ENCODE results near the gene FFAR2. TPM values are rescaled to one million over a fixed set of nuclear protein-coding genes. Genes with fewer than 3 reads are reported as not detected.

FFAR2 gene
- total and polyA plus RNA-seq, 2 donors from 2014 or later, result 0.22 TPM; not detected in 1

DNA sequence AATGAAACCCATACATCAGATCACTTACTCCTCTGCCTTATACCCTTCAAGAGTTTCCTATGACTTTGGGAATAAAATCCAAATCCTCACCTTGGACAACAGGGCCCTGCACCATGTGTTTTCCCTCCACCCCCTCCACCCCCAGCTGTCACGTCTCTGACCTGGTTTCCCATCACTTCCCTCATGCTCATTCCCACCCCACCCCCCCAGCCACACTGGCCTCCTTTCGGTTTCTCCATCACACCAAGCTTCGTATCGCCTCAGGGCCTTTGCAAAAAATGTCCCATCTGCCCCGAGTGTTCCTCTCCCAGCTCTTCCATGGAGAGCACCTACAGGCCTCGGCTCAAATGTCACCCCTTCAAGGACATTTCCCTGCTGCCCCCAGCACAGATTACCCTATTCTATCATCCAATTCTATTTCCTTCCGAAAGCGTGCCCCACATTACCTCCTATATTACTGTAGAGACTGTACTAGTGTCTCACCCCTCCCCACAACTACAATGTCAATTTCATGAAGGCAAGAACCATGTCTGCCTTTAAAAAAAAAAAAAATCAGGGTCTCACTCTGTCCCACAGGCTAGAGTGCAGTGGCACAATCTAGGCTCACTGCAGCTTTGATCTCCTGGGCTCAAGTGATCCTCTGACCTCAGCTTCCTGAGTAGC, 16.8 kb upstream of the FFAR2 start:
- Histone ChIP-seq H3K36me3 (ENCODE audit: control insufficient read depth in 2 of 3, insufficient read depth in 3 of 3, low read length in 3 of 3) (no peaks in the 10 kb centered on the region), H3K27me3 (ENCODE audit: control insufficient read depth, insufficient read depth, low read length) (no peaks in the 10 kb centered on the region), H3K9me3 (ENCODE audit: control insufficient read depth in 2 of 3, insufficient read depth in 1 of 3, low read length in 3 of 3) (no peaks in the 10 kb centered on the region), H3K4me1 (ENCODE audit: control insufficient read depth in 2 of 3, insufficient read depth in 2 of 3, low read depth in 1 of 3, low read length in 3 of 3) (peaks cover 0 to 7% (median 3%) of the 10 kb centered on the region in 3 donors), H3K9ac (ENCODE audit: low read length in 3 of 3) (no peak overlapping the region), H3K4me3 (ENCODE audit: low read length in 3 of 3) (no peak overlapping the region), H3K27ac (ENCODE audit: low read depth in 2 of 2, low read length in 2 of 2) (no peak overlapping the region)
- intact Hi-C loops (cut with DNase I), result no loop called here
- TF ChIP-seq, protein P1, sequence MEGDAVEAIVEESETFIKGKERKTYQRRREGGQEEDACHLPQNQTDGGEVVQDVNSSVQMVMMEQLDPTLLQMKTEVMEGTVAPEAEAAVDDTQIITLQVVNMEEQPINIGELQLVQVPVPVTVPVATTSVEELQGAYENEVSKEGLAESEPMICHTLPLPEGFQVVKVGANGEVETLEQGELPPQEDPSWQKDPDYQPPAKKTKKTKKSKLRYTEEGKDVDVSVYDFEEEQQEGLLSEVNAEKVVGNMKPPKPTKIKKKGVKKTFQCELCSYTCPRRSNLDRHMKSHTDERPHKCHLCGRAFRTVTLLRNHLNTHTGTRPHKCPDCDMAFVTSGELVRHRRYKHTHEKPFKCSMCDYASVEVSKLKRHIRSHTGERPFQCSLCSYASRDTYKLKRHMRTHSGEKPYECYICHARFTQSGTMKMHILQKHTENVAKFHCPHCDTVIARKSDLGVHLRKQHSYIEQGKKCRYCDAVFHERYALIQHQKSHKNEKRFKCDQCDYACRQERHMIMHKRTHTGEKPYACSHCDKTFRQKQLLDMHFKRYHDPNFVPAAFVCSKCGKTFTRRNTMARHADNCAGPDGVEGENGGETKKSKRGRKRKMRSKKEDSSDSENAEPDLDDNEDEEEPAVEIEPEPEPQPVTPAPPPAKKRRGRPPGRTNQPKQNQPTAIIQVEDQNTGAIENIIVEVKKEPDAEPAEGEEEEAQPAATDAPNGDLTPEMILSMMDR (IDR thresholded peaks at IDR 0.05; ENCODE audit: borderline replicate concordance, extremely low read depth, insufficient read depth), result no peak
- no peak for FAIRE-seq
- DNase-seq, result no peak

DNA sequence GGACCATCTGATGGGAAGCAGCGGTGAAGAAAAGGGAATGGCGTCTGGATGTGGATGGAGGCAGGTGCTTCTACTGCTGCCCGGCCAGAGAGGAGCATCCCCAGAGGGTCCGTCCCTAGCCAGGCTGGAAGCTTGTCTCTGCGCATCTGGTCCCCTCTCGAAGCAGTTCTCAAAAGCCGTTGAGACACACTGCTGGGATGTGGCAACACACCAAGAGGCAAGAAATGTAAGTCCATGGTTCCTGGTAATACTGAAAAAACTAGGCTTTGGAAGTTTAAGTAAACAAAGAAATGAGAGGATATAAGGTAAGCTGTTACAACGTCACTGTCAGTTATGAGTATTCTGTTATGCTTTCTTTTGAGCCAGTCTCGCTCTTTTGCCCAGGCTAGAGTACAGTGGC, 15.1 kb upstream of the FFAR2 start:
- Histone ChIP-seq H3K36me3 (ENCODE audit: control insufficient read depth in 2 of 3, insufficient read depth in 3 of 3, low read length in 3 of 3) (no peaks in the 10 kb centered on the region), H3K27me3 (ENCODE audit: control insufficient read depth, insufficient read depth, low read length) (no peaks in the 10 kb centered on the region), H3K27ac (ENCODE audit: low read depth in 2 of 2, low read length in 2 of 2) (no peak overlapping the region), H3K4me3 (ENCODE audit: low read length in 3 of 3) (no peak overlapping the region), H3K9ac (ENCODE audit: low read length in 3 of 3) (no peak overlapping the region), H3K4me1 (ENCODE audit: control insufficient read depth in 2 of 3, insufficient read depth in 2 of 3, low read depth in 1 of 3, low read length in 3 of 3) (peaks cover 3 to 16% (median 4%) of the 10 kb centered on the region in 3 donors), H3K9me3 (ENCODE audit: control insufficient read depth in 2 of 3, insufficient read depth in 1 of 3, low read length in 3 of 3) (no peaks in the 10 kb centered on the region)
- DNase-seq (no peak), FAIRE-seq (no peak)
- intact Hi-C loops (cut with DNase I), result no loop called here
- TF ChIP-seq, protein P1 (IDR thresholded peaks at IDR 0.05; ENCODE audit: borderline replicate concordance, extremely low read depth, insufficient read depth), result no peak

DNA sequence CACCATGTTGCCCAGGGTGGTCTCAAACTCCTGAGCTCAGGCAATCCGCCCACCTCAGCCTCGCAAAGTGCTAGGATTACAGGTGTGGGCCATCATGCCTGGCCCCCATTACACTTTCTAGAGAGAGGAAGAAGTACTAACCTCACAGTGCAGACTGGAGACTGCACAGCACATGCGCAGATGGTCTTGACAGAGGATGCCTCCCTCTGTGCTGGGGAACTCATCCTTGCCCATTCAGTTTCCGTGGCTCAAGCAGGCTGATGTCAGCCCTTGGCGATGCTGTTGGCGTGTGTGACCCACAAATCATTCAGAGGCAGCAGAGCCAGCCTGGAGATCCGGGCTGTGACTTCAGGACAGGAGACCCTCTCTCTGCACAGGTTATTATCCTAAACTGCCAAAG, 14.6 kb upstream of the FFAR2 start:
- no peaks in the 10 kb centered on the region for H3K27me3 ChIP-seq (ENCODE audit: control insufficient read depth, insufficient read depth, low read length)
- DNase-seq (peak in 1 of 5 donors; percentile 28), FAIRE-seq (no peak)
- H3K27ac ChIP-seq (ENCODE audit: low read depth in 2 of 2, low read length in 2 of 2), result no peak overlapping the region
- intact Hi-C loops (cut with DNase I), result no loop called here
- H3K9me3 ChIP-seq (ENCODE audit: control insufficient read depth in 2 of 3, insufficient read depth in 1 of 3, low read length in 3 of 3), result no peaks in the 10 kb centered on the region
- no peaks in the 10 kb centered on the region for H3K36me3 ChIP-seq (ENCODE audit: control insufficient read depth in 2 of 3, insufficient read depth in 3 of 3, low read length in 3 of 3)
- TF ChIP-seq, protein P1 (IDR thresholded peaks at IDR 0.05; ENCODE audit: borderline replicate concordance, extremely low read depth, insufficient read depth), result no peak
- peaks cover 3 to 16% (median 4%) of the 10 kb centered on the region in 3 donors for H3K4me1 ChIP-seq (ENCODE audit: control insufficient read depth in 2 of 3, insufficient read depth in 2 of 3, low read depth in 1 of 3, low read length in 3 of 3)
- no peak overlapping the region for H3K9ac ChIP-seq (ENCODE audit: low read length in 3 of 3)
- H3K4me3 ChIP-seq (ENCODE audit: low read length in 3 of 3), result no peak overlapping the region
